WTC11 (cell line): ENCODE data around the gene GRK6. TPM values are rescaled to one million over a fixed set of nuclear protein-coding genes. Genes with fewer than 3 reads are reported as not detected.

Source experiments
- ATAC-seq: fragments of 200-7000 bp; cut with Tn5 transposase; 2 replicates; pipeline ENCODE4 v1.10.0; 2021; ENCODE audit warnings: mild to moderate bottlenecking, moderate library complexity
- CTCF ChIA-PET: fragments of 300-600 bp; sonication (Branson Sonifier 250); formaldehyde crosslinking; loops from one replicate; lab custom pipeline; 2021; ENCODE audit warnings: antibody characterized with exemption; lab: Charles Lee
- POLR2A ChIA-PET: fragments of 350-600 bp; sonication (Branson Sonifier 250); formaldehyde crosslinking; loops from one replicate; lab custom pipeline; 2021; ENCODE audit warnings: antibody characterized with exemption; lab: Charles Lee
- DNase-seq: peaks from one replicate; pipeline ENCODE4 v3.0.0; 2021; ENCODE audit warnings: low spot score
- H3K27ac Mint-ChIP-seq: 2 replicates; pipeline ENCODE4 v1.8.0; 2021; ENCODE audit warnings: mixed read lengths
- H3K27me3 Mint-ChIP-seq: 2 replicates; pipeline ENCODE4 v1.8.0; 2021; ENCODE audit warnings: low read depth, mild to moderate bottlenecking, moderate library complexity, mixed read lengths
- H3K36me3 Mint-ChIP-seq: 2 replicates; pipeline ENCODE4 v1.8.0; 2021; ENCODE audit warnings: mixed read lengths
- H3K4me1 Mint-ChIP-seq: 2 replicates; pipeline ENCODE4 v1.8.0; 2022; ENCODE audit warnings: mixed read lengths
- H3K4me3 Mint-ChIP-seq: 2 replicates; pipeline ENCODE4 v1.8.0; 2021; ENCODE audit warnings: mild to moderate bottlenecking, moderate library complexity, mixed read lengths
- H3K9me3 Mint-ChIP-seq: 2 replicates; pipeline ENCODE4 v1.8.0; 2021; ENCODE audit warnings: mixed read lengths
- ETV6 ChIP-seq: sonication (generic); formaldehyde crosslinking; IDR thresholded peaks from 2 replicates; pipeline ENCODE4 v1.8.1; 2022; ENCODE audit warnings: mild to moderate bottlenecking, missing genetic modification reagents
- JUN ChIP-seq: sonication (generic); formaldehyde crosslinking; IDR thresholded peaks from 2 replicates; pipeline ENCODE4 v1.8.0; 2023; ENCODE audit warnings: mild to moderate bottlenecking, missing genetic modification reagents
- ZNF416 ChIP-seq: fragments of 250-450 bp; sonication (Bioruptor Pico); IDR thresholded peaks from 2 replicates; pipeline ENCODE4 v1.9.0; 2021; ENCODE audit warnings: mild to moderate bottlenecking, inconsistent platforms
- total RNA-seq: library from RNA; stranded (reverse); gene quantifications from 3 replicates; pipeline ENCODE4 v1.2.3, GENCODE V29; 2021
- TF ChIP-seq, protein P1 (sequence below): sonication (generic); formaldehyde crosslinking; IDR thresholded peaks from 2 replicates; pipeline ENCODE4 v1.8.0; 2023; ENCODE audit warnings: mild to moderate bottlenecking, missing genetic modification reagents
- TF ChIP-seq, protein P2 (sequence below): fragments of 250-450 bp; sonication (Bioruptor Pico); IDR thresholded peaks from 2 replicates; pipeline ENCODE4 v1.9.0; 2021; ENCODE audit warnings: mild to moderate bottlenecking
- TF ChIP-seq, protein P3 (sequence below): fragments of 250-450 bp; sonication (Bioruptor Pico); IDR thresholded peaks from 2 replicates; pipeline ENCODE4 v1.9.0; 2021; ENCODE audit warnings: mild to moderate bottlenecking
- TF ChIP-seq, protein P4 (sequence below): sonication (generic); formaldehyde crosslinking; IDR thresholded peaks from 2 replicates; pipeline ENCODE4 v1.8.0; 2022; ENCODE audit warnings: missing genetic modification reagents
- TF ChIP-seq, protein P5 (sequence below): sonication (generic); formaldehyde crosslinking; IDR thresholded peaks from 2 replicates; pipeline ENCODE4 v1.8.0; 2023; ENCODE audit warnings: missing genetic modification reagents

Gene GRK6
- total RNA-seq, 1 experiment from 2014 or later, result 69.2 TPM

DNA sequence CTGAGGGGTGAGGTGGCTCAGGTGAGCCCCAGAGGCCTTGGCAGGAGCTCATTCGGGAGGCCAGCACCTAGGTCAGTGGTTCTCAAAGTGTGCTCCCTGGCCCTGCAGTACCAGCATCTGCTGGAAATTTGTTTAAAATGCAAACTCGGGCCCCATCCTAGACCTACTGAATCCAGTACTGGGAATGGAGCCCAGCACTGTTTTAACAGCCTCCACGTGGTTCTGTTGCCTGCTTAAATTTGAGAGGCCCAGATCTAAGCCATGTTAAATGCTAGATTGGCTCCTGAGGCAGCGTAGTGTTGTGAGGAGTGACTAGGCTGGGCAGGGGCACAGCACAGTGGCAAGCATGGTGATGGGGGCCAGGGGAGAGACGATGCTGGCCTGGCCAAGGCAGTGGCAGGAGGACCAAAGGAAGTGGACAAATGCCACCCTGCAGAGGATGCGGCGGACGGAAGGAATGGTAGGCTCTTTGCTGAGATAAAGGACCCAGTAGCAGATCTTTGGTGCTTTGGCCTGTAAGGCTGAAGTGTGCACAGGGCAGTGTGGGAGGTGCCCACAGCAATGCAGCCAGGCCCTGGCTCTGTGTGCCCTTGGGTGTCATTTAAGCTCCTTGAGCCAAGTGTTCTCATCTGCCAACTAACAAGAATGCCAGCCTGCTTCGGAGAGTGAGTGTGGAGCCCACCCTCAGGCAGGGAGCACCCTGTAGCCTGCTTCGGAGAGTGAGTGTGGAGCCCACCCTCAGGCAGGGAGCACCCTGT lies 24.4 kb downstream of the GRK6 start (continued):
- TF ChIP-seq, protein P1, sequence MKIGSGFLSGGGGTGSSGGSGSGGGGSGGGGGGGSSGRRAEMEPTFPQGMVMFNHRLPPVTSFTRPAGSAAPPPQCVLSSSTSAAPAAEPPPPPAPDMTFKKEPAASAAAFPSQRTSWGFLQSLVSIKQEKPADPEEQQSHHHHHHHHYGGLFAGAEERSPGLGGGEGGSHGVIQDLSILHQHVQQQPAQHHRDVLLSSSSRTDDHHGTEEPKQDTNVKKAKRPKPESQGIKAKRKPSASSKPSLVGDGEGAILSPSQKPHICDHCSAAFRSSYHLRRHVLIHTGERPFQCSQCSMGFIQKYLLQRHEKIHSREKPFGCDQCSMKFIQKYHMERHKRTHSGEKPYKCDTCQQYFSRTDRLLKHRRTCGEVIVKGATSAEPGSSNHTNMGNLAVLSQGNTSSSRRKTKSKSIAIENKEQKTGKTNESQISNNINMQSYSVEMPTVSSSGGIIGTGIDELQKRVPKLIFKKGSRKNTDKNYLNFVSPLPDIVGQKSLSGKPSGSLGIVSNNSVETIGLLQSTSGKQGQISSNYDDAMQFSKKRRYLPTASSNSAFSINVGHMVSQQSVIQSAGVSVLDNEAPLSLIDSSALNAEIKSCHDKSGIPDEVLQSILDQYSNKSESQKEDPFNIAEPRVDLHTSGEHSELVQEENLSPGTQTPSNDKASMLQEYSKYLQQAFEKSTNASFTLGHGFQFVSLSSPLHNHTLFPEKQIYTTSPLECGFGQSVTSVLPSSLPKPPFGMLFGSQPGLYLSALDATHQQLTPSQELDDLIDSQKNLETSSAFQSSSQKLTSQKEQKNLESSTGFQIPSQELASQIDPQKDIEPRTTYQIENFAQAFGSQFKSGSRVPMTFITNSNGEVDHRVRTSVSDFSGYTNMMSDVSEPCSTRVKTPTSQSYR, result no peak
- TF ChIP-seq, protein P2, sequence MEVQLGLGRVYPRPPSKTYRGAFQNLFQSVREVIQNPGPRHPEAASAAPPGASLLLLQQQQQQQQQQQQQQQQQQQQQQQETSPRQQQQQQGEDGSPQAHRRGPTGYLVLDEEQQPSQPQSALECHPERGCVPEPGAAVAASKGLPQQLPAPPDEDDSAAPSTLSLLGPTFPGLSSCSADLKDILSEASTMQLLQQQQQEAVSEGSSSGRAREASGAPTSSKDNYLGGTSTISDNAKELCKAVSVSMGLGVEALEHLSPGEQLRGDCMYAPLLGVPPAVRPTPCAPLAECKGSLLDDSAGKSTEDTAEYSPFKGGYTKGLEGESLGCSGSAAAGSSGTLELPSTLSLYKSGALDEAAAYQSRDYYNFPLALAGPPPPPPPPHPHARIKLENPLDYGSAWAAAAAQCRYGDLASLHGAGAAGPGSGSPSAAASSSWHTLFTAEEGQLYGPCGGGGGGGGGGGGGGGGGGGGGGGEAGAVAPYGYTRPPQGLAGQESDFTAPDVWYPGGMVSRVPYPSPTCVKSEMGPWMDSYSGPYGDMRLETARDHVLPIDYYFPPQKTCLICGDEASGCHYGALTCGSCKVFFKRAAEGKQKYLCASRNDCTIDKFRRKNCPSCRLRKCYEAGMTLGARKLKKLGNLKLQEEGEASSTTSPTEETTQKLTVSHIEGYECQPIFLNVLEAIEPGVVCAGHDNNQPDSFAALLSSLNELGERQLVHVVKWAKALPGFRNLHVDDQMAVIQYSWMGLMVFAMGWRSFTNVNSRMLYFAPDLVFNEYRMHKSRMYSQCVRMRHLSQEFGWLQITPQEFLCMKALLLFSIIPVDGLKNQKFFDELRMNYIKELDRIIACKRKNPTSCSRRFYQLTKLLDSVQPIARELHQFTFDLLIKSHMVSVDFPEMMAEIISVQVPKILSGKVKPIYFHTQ, result no peak

DNA sequence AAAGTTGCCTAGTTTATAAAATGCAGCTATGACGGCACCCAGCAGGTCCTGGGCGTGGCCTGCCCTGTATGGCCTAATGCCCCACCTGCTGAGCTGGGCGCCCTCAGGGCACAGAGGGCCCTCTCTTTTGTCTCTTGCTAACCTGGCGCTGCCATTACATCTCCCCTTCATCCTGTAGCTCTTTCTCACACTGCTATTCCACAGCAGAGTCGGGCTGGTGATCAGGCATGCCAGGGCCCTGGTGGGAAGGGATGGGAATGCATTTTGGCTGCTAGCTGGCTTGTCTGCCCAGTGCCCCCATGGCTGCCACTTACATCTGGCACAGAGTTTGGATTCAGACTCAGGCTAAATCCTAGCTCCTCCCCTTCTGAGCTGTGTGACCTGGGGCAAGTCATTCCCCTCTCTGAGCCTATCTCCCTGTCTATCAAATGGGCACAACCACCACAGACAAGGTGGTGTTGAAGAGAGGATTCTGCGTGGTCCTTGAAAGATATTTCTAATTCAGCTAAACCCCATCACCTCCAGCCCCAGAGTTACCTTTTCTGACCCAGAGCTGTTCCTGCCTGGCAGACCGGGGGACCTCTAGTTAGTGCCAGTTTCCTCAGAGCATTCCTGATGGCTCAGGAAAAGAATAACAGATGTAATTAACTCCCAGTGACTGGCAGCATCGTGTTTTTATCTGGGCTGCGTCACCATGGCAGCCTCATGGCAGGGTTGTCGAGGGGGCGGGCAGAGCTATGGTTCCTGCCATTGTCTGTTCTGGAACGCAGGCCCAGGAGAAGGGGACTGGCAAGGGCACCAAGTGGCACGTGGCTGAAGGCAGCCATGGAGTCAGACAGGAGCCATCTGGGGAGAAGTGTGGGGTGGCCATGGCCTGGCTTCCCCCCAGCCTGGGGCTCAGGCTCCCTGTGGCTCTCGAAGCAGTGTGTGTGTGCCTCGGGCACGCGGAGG lies 26.5 kb downstream of the GRK6 start:
- H3K4me3 Mint-ChIP-seq, result peak overlapping the region; percentile 78
- H3K4me1 Mint-ChIP-seq, result peaks cover 49% of the 10 kb centered on the region
- no peaks in the 10 kb centered on the region for H3K9me3 Mint-ChIP-seq
- H3K27ac Mint-ChIP-seq, result no peak overlapping the region
- ChIA-PET POLR2A (interaction anchor here (0.9 to 4.1 kb wide), 2 partner anchors 9 to 42 kb away, joined by 4 to 16 read pairs; no protein-coding TSS in a partner anchor), CTCF (interaction anchor here (0.7 to 7.2 kb wide), 14 partner anchors 23 to 149 kb away, joined by 3 to 175 read pairs (median 8); partner anchors contain the start of genes GRK6, PRELID1 and RAB24)
- ATAC-seq (no peak), DNase-seq (no peak)
- TF ChIP-seq, protein P3, sequence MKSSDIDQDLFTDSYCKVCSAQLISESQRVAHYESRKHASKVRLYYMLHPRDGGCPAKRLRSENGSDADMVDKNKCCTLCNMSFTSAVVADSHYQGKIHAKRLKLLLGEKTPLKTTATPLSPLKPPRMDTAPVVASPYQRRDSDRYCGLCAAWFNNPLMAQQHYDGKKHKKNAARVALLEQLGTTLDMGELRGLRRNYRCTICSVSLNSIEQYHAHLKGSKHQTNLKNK (CRISPR knock-in tag), result no peak
- TF ChIP-seq, protein P4, sequence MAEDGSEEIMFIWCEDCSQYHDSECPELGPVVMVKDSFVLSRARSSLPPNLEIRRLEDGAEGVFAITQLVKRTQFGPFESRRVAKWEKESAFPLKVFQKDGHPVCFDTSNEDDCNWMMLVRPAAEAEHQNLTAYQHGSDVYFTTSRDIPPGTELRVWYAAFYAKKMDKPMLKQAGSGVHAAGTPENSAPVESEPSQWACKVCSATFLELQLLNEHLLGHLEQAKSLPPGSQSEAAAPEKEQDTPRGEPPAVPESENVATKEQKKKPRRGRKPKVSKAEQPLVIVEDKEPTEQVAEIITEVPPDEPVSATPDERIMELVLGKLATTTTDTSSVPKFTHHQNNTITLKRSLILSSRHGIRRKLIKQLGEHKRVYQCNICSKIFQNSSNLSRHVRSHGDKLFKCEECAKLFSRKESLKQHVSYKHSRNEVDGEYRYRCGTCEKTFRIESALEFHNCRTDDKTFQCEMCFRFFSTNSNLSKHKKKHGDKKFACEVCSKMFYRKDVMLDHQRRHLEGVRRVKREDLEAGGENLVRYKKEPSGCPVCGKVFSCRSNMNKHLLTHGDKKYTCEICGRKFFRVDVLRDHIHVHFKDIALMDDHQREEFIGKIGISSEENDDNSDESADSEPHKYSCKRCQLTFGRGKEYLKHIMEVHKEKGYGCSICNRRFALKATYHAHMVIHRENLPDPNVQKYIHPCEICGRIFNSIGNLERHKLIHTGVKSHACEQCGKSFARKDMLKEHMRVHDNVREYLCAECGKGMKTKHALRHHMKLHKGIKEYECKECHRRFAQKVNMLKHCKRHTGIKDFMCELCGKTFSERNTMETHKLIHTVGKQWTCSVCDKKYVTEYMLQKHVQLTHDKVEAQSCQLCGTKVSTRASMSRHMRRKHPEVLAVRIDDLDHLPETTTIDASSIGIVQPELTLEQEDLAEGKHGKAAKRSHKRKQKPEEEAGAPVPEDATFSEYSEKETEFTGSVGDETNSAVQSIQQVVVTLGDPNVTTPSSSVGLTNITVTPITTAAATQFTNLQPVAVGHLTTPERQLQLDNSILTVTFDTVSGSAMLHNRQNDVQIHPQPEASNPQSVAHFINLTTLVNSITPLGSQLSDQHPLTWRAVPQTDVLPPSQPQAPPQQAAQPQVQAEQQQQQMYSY (CRISPR knock-in tag), result no peak
- TF ChIP-seq, protein P5, sequence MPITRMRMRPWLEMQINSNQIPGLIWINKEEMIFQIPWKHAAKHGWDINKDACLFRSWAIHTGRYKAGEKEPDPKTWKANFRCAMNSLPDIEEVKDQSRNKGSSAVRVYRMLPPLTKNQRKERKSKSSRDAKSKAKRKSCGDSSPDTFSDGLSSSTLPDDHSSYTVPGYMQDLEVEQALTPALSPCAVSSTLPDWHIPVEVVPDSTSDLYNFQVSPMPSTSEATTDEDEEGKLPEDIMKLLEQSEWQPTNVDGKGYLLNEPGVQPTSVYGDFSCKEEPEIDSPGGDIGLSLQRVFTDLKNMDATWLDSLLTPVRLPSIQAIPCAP (CRISPR knock-in tag), result no peak
- TF ChIP-seq ZNF416 (CRISPR knock-in tag) (no peak), ETV6 (CRISPR knock-in tag) (0 out of 2 replicates have a peak, but pooled peaks have one; percentile 8), JUN (no peak)
- peaks cover 27% of the 10 kb centered on the region for H3K27me3 Mint-ChIP-seq
- peaks cover 6% of the 10 kb centered on the region for H3K36me3 Mint-ChIP-seq
